OCI-LY1 (cell line): ENCODE measurements around the gene IQSEC1.

Experiments used
- EZH2 ChIP-seq: fragments of 200-600 bp; sonication (generic), shearing (Covaris generic); IDR thresholded peaks from 2 replicates; pipeline ENCODE4 v1.8.0; 2017; ENCODE audit warnings: borderline replicate concordance, mixed run types, mild to moderate bottlenecking, antibody characterized with exemption, low read length, moderate library complexity, mixed read lengths
- TF ChIP-seq, protein P1 (sequence below): fragments of 200-600 bp; sonication (generic), shearing (Covaris generic); IDR thresholded peaks from 2 replicates; pipeline ENCODE4 v1.5.1; 2017; ENCODE audit warnings: mild to moderate bottlenecking, antibody characterized with exemption, low read length, moderate library complexity, mixed read lengths

DNA sequence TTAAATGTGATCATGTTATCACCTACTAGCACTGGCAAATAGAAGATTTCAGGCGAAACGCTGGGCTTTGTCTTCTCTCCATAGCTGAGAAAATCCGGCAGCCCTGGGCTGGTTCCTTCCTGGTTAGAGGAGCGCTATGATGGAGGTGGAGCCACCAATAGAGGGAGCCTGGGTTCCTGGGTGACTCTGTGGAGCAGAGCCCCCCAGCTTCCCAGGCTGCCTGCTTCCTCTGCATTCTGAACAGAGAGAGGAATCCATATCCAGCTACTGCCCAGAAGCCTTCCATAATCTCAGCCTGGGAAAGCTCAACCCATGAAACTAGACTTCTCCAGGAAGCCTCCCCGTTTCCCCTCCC is 32.6 kb upstream of the IQSEC1 start:
- TF ChIP-seq, protein P1, sequence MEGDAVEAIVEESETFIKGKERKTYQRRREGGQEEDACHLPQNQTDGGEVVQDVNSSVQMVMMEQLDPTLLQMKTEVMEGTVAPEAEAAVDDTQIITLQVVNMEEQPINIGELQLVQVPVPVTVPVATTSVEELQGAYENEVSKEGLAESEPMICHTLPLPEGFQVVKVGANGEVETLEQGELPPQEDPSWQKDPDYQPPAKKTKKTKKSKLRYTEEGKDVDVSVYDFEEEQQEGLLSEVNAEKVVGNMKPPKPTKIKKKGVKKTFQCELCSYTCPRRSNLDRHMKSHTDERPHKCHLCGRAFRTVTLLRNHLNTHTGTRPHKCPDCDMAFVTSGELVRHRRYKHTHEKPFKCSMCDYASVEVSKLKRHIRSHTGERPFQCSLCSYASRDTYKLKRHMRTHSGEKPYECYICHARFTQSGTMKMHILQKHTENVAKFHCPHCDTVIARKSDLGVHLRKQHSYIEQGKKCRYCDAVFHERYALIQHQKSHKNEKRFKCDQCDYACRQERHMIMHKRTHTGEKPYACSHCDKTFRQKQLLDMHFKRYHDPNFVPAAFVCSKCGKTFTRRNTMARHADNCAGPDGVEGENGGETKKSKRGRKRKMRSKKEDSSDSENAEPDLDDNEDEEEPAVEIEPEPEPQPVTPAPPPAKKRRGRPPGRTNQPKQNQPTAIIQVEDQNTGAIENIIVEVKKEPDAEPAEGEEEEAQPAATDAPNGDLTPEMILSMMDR, result no peak
- no peak for TF ChIP-seq EZH2
